HL-60/S4 treated with retinoic acid at 250 ng/mL for 4 days and 3 days (cell line): ENCODE data around the gene CEACAM1.
"Not testable (repeated sequence)": the region's sequence is repeated elsewhere in the genome, so short reads cannot be mapped to it uniquely, and the experiment has no call there.

ENCODE experiments used
- in situ Hi-C: fragments of 300-500 bp; cut with MboI; formaldehyde crosslinking; loops from 2 replicates; pipeline ENCODE4 v1.7.0; 2022; ENCODE audit warnings: low sequenced_read_pairs

The CEACAM1 gene

DNA sequence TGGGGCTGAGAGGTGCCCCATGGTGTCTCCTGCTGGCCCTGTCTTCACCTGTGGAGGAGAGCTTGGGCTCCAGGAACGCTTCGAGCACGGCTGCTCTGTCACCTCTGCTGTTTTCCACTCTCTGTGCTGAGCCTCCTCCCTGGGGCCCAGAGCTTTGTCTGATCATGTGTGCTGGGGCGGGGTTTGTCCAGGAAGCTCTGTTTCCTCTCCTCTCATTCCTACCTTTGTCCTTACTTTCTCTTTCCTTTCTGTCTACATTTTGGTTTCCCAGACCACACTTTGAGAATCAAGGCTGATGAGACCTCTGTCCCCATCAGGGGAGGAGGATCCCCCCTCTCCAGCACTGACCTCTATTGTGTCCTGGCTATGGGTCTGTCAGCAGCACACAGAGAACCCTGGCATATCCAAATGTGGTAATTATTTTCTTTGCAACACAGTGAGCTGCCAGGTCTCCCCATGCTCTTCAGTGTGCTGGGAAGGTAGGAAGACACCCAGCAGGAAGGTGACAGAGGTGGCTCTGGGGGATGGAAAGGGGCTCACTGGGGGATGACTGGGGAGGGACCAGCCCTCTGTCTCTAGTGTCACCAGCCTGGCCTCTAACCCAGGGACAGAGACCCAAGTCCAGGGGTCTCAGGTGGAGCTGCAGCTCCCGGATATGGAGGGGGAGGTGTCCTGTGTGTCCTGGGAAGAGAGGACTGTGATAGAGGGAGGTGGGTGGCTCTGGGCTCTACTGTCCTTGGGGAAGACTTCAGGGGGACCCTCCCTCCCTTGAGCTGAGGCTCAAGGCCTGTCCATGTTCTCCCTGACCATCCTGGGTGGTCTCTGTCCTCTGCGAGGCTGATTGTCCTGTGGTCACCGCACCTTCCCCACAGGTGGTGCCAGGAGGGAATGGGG, at the start of gene CEACAM1:
Gene CEACAM1, minus strand, starts transcription at position 128 of the 894 bp plus-strand sequence. Its CDS starts 107 bp downstream, at position 21.
- in situ Hi-C loops, result no loop called here

DNA sequence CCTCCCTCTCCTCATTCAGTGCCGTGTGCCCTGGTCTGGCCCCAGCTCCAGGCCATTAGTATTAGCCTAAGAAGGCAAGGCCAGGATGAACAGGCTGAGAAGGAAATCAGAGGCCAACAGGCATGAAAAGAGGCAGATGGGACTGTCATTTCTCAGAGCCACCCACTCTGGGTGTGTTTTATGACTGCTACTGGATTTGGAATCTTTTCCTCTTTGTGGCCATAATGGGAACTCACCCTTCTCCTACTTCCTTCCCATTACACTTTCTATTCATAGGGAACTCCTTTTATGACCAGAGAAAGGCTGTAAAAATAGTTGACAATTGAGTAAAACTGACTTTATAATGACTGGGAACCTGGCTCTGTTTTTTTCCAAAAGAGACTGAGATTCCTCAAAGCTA, 48.7 kb upstream of the CEACAM1 start:
- in situ Hi-C loops, result loop anchor here (25.0 kb wide), 1 partner anchor 465 kb away; no protein-coding TSS in a partner anchor

- in situ Hi-C loops, result loop anchor here (25.0 kb wide), 1 partner anchor 464 kb away; no protein-coding TSS in a partner anchor
These were observed 48.0 kb upstream of the CEACAM1 start for GRCh38 chr19:42576241-42576640.

DNA sequence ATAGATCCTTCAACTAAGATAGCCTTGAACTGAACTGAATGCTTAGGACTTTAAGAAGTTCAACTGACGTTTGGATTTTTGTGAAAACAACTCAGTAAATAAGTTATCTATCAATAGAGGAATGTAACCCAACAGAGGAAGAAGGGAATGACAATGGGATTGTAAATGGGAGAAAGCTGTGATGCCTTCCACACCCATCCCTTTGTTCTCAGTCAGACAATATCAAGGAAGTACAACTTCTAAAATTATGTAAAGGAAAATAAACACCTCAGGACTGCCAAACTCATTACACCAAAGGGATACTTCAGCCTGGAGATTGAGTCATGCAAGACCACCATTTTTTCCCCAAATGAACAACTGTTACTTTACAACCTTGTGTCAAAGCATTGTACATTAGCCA, 45.4 kb upstream of the CEACAM1 start:
- in situ Hi-C loops, result no loop called here

DNA sequence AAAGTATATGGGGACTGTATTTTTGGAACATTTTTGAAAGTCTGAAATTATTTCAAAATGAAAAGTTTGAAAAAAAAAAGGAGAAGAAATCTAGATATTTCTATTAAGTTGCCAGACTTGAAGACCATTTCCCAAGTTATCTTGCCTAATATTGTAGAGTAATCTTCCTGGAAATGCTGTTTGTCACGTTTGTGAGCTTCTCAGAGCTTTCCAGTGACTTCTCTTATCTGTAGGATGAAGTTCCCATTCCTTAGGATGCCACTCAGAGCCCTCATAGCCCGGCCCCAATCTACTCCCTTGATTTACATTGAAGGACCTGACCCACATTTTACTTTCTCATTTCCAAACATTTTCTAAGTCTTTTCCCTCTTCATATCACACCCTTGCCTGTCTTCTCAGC, 42.8 kb upstream of the CEACAM1 start:
- in situ Hi-C loops, result no loop called here

DNA sequence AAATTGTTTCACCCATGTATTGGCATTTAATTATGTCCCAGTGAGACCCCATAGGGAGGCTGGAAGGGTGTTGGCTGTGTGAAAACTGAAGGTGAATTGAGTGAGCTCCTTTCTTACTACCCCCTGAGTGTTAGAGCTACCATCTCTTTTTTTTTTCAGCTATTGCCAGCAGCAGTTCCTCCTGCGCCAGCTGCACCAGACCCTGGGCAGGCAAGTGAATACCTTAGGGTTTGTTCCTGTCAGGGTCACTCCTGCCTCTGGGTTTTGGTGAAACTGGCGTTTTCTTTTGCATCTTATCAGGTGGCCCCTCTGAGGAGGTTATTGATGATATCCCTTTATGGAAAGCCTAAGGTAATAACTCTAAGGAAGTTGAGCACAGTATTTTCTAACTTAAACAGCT, 40.9 kb upstream of the CEACAM1 start:
- in situ Hi-C loops, result no loop called here

DNA sequence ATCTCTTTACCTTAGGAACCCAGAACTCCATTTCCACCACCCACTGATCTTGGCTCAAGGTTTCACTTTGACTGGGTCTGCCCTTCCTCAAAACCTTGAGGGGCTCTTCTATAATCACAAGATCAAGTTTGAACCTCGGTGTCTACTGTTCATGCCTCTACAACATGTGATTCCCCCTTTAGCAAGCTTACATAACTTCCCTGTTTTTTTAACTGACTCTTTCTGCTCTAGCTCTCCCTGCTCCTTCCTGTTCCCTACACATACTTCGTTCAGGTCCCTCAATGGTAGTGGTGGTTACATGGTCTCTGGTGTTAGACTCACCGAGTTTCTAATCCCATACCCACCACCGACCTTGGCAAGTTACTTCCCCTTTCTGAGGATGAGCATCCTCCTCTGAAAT, 39.7 kb upstream of the CEACAM1 start:
- in situ Hi-C loops, result no loop called here

DNA sequence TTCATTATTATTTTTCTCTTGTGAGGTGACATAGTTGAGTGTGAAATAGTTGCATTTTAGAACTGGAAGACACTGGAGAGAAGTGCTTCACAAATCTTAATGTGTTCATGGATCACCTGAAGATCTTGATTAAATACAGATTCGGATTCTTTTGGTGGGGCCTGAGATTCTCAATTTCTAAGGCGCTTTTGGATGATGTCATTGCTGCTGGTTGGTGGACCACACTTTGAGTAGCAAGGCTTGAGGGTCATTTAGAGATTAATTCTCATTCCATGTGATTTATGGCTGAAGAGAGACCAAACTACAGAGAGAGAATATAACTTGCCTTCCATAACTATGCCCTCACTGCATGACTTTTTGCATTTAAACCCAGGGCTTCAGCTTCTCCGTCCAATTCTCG, 39.3 kb upstream of the CEACAM1 start:
- in situ Hi-C loops, result no loop called here

GRCh38 chr19:42563352-42564210, 35.3 kb upstream of the CEACAM1 start:
- in situ Hi-C loops, result no loop called here

- in situ Hi-C loops, result no loop called here
These were observed 33.2 kb upstream of the CEACAM1 start for GRCh38 chr19:42561512-42561911.

- in situ Hi-C loops, result no loop called here
These were observed 32.5 kb upstream of the CEACAM1 start for GRCh38 chr19:42560731-42561130.

- in situ Hi-C loops, result no loop called here
These were observed 30.3 kb upstream of the CEACAM1 start for GRCh38 chr19:42558450-42559150.

- in situ Hi-C loops, result not testable (repeated sequence)
These were observed 29.1 kb upstream of the CEACAM1 start for GRCh38 chr19:42557386-42557871.

DNA sequence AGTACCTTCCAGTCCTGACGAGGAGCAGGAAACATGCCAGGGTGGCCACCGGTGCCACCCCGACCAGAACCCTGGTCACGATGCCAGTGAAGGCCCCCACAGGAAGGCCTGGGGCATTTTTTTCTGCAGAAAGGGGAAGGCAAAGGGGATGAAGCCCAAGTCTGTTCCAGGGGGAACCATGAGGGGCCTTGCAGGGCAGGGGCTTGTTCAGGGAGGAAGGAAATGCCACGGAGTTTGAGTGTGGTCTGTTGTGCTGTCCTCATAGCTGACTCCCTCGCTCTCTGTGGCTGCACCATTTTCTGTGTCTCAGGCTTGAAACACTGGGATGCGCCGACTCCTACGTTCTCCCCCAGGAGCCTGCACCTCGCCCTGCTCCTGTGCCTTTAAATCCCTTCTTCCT, 27.5 kb upstream of the CEACAM1 start:
- in situ Hi-C loops, result no loop called here

DNA sequence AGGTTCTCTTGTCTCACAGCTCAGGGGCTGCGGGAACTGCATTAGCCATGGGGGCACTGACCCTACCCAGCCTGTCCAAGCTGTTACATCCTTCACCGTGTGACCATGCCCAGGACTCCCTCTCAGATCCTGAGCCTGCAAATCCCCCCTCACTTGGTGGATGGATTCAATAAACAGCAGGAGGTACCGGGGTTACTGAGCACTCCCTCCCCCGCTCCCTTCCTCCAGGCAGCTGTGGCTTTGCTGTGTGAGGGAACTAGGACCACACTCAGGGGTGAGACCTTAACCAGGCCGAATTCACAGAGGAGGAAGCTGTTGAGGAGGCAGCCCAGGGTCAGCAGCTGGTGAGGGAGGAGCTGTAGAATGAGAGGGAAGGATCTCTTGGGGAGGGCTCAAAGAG, 27.0 kb upstream of the CEACAM1 start:
- in situ Hi-C loops, result no loop called here

DNA sequence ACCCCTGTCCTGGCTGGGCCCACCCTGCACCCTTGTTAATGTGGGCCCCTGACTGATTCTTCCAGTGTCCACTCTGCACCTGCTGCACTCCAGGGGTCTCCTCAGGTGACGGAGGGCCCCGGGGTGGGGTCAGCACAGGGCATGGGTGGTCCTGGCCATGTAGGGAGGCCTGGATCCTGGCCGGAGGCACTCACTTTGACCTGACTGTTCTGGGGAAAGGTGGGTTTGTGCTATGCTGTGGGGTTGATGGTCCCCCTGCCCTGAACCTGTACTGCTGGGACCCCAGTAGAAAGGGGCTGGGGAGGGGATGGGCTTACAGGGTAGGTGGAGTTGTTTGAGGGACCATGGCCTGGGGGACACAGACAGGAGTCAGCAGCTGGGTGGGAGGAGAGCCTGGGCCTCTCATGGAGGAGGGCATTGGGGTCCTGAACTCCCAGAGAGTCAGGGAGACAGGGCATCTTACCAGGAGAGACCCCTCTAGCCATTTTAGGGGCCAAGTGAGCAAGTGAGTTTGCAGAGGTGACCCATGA, 25.8 kb upstream of the CEACAM1 start:
- in situ Hi-C loops, result no loop called here

GRCh38 chr19:42553292-42554045, 25.2 kb upstream of the CEACAM1 start:
- in situ Hi-C loops, result no loop called here

DNA sequence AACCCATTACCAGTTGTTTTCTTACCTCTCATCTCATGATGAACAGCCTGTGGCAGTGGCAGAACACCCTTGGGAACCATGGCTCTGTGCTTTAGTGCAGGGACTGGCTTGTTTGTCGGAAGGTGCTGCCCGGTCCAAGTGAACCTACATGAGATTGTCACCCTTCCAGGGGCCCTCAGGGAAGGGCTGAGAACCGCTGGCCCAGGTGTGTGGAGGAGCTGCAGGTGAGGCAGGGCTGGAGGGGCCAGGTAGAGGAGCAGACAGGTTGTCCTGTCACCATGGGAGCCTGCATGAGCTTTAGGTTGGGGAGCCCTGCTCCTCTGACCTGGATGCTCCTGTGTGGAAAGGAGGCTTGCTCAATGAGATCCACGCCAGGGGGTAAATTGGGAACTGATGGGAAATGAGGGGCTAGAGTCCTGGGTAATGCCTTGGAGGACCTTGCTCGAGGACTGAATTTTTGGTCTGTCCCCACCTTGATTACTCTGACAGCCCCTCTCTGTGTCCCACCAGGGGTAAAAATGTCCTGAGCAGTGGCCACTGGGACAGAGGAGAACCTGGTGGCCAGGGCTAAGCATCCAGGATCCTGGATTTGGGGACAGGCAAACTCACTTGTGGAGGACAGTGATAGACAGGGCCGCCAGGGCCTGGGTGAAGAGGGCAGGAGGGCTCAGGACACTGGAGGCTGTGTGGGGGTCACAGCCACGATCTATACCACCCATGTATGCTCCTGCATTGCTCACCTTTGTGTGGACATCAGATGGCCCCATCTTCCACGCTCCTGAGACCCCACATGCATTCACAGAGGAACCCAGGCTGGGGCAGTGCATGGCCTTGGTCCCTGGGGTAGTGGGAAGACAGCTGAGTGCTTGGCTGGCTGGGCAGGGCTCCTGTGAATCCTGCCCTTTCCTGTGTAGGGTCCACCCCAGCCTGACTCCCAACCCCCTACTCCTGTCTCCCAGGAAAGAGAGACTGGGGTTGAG, 24.1 kb upstream of the CEACAM1 start:
- in situ Hi-C loops, result no loop called here

GRCh38 chr19:42550521-42550920, 22.2 kb upstream of the CEACAM1 start:
- in situ Hi-C loops, result not testable (repeated sequence)
